ENCODE data around the gene SPIB. TPM values are rescaled to one million over a fixed set of nuclear protein-coding genes. Genes with fewer than 3 reads are reported as not detected.

The SPIB gene
- polyA plus RNA-seq, 1 donor (not counting 4 experiments of a cell fraction or from before 2014, with no cell fraction given), result not detected

DNA sequence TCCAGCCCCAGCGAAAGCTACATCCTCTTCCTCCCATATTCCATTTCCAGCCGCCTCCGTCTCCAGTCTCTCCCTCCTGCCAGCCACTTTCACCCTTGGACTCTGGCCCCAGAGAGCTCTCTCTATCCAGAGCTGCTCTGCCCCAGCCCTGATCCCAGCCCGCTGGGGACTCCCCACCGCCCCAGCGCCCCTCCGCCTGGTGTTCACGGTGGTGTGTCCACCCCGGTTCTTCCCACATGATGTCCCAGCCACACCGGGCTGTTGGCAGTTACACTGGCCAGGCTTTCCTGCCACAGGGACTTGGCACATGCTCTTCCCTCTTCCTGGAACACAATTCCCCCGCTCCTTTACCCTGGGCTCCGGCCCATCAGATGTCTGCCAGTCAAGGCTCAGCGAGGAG is 46.3 kb downstream of the SPIB start:
- TF ChIP-seq, protein P1, sequence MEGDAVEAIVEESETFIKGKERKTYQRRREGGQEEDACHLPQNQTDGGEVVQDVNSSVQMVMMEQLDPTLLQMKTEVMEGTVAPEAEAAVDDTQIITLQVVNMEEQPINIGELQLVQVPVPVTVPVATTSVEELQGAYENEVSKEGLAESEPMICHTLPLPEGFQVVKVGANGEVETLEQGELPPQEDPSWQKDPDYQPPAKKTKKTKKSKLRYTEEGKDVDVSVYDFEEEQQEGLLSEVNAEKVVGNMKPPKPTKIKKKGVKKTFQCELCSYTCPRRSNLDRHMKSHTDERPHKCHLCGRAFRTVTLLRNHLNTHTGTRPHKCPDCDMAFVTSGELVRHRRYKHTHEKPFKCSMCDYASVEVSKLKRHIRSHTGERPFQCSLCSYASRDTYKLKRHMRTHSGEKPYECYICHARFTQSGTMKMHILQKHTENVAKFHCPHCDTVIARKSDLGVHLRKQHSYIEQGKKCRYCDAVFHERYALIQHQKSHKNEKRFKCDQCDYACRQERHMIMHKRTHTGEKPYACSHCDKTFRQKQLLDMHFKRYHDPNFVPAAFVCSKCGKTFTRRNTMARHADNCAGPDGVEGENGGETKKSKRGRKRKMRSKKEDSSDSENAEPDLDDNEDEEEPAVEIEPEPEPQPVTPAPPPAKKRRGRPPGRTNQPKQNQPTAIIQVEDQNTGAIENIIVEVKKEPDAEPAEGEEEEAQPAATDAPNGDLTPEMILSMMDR (optimal IDR thresholded peaks at IDR 0.05 in 1 of 3, IDR thresholded peaks at IDR 0.05 in 1 of 3, conservative IDR thresholded peaks at IDR 0.05 in 1 of 3; ENCODE audit: extremely low read depth in 1 of 3, insufficient read depth in 2 of 3, low read length in 3 of 3), result no peak
- no peak for TF ChIP-seq EZH2 (IDR thresholded peaks at IDR 0.05; ENCODE audit: low read length)
- no peak overlapping the region for H2AFZ ChIP-seq (ENCODE audit: control insufficient read depth, low read length)
- H4K20me1 ChIP-seq (ENCODE audit: control insufficient read depth, extremely low read depth, insufficient read depth, low read length), result no peaks in the 10 kb centered on the region
- no peaks in the 10 kb centered on the region for H3K9me3 ChIP-seq (ENCODE audit: control insufficient read depth, low read depth, low read length)
- no peak overlapping the region for H3K9ac ChIP-seq (ENCODE audit: control insufficient read depth, extremely low read depth, insufficient read depth, low read length)
- no peaks in the 10 kb centered on the region for H3K79me2 ChIP-seq (ENCODE audit: control insufficient read depth, insufficient read depth, low read length)
- no peaks in the 10 kb centered on the region for H3K9me1 ChIP-seq (ENCODE audit: control insufficient read depth, extremely low read depth, insufficient read depth, low read length)
- peaks cover 11% of the 10 kb centered on the region for H3K27me3 ChIP-seq (ENCODE audit: control insufficient read depth, extremely low read depth, insufficient read depth, low read length)
- no peak overlapping the region for H3K27ac ChIP-seq (ENCODE audit: control insufficient read depth, insufficient read depth, low read length)
- H3K4me3 ChIP-seq (ENCODE audit: control insufficient read depth in 2 of 3, extremely low read depth in 1 of 3, insufficient read depth in 2 of 3, low read depth in 1 of 3, low read length in 3 of 3), result no peak overlapping the region
- DNase-seq (ENCODE audit: low read depth, low spot score), result no peak
- H3K4me2 ChIP-seq (ENCODE audit: control insufficient read depth, extremely low read depth, insufficient read depth, low read depth, low read length), result no peak overlapping the region
- H3K4me1 ChIP-seq (ENCODE audit: control insufficient read depth, extremely low read depth, insufficient read depth, low read length), result no peaks in the 10 kb centered on the region
- no peaks in the 10 kb centered on the region for H3K36me3 ChIP-seq (ENCODE audit: control insufficient read depth in 2 of 2, extremely low read depth in 1 of 2, insufficient read depth in 2 of 2, low read length in 2 of 2)
- dilution Hi-C loops (cut with MboI; ENCODE audit: extremely low pct_ligation_motif_present, low sequenced_read_pairs), result no loop called here
- FAIRE-seq, result no peak

DNA sequence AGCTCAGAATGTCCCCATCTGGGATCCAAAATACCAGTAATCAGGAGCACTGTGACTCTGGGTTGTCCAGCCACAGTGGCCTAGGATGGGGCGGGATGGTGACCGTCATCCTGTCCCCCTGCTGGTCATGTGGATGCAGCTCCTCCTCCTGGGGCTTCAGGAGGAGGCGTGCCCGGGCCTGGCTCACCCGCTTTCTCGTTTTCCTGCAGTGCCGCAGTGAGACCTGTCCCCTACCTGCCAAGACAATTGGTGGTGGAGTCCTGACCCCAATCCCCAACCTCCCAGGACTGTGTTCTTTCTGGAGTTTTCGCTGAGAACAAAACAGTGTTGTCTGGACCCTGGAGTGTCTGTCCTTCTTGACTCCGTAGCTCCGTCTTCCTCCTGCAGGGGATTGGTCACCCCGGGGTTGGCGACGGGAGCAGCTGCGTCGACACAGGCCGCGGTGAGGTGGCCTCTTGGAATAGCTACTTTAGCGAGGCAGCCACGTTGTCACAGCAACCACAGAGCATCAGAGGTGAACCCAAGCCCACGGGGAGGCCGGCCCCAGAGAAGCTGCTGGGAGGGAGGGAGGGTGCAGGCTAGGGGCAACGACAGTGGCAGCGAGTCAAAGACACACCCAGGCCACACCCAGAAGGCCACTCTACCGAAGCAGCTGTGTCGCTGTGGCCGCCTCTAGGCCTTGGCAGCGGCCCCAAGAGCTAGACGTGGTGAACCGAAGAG is 47.4 kb downstream of the SPIB start:
- peaks cover 11% of the 10 kb centered on the region for H3K27me3 ChIP-seq (ENCODE audit: control insufficient read depth, extremely low read depth, insufficient read depth, low read length)
- H3K4me3 ChIP-seq (ENCODE audit: control insufficient read depth in 2 of 3, extremely low read depth in 1 of 3, insufficient read depth in 2 of 3, low read depth in 1 of 3, low read length in 3 of 3), result no peak overlapping the region
- H3K9ac ChIP-seq (ENCODE audit: control insufficient read depth, extremely low read depth, insufficient read depth, low read length), result no peak overlapping the region
- H3K9me3 ChIP-seq (ENCODE audit: control insufficient read depth, low read depth, low read length), result no peaks in the 10 kb centered on the region
- H3K4me1 ChIP-seq (ENCODE audit: control insufficient read depth, extremely low read depth, insufficient read depth, low read length), result no peaks in the 10 kb centered on the region
- no peak overlapping the region for H2AFZ ChIP-seq (ENCODE audit: control insufficient read depth, low read length)
- H3K27ac ChIP-seq (ENCODE audit: control insufficient read depth, insufficient read depth, low read length), result no peak overlapping the region
- no peak overlapping the region for H3K4me2 ChIP-seq (ENCODE audit: control insufficient read depth, extremely low read depth, insufficient read depth, low read depth, low read length)
- no peak for FAIRE-seq
- H3K9me1 ChIP-seq (ENCODE audit: control insufficient read depth, extremely low read depth, insufficient read depth, low read length), result no peaks in the 10 kb centered on the region
- dilution Hi-C loops (cut with MboI; ENCODE audit: extremely low pct_ligation_motif_present, low sequenced_read_pairs), result no loop called here
- TF ChIP-seq EZH2 (IDR thresholded peaks at IDR 0.05; ENCODE audit: low read length), result no peak
- TF ChIP-seq, protein P1 (optimal IDR thresholded peaks at IDR 0.05 in 1 of 3, IDR thresholded peaks at IDR 0.05 in 1 of 3, conservative IDR thresholded peaks at IDR 0.05 in 1 of 3; ENCODE audit: extremely low read depth in 1 of 3, insufficient read depth in 2 of 3, low read length in 3 of 3), result peak in 1 of 3 experiments; percentile 15
- no peaks in the 10 kb centered on the region for H4K20me1 ChIP-seq (ENCODE audit: control insufficient read depth, extremely low read depth, insufficient read depth, low read length)
- H3K79me2 ChIP-seq (ENCODE audit: control insufficient read depth, insufficient read depth, low read length), result no peaks in the 10 kb centered on the region
- DNase-seq (ENCODE audit: low read depth, low spot score), result no peak
- H3K36me3 ChIP-seq (ENCODE audit: control insufficient read depth in 2 of 2, extremely low read depth in 1 of 2, insufficient read depth in 2 of 2, low read length in 2 of 2), result no peaks in the 10 kb centered on the region
